GM23338 (cell line): Measurements from ENCODE around the gene C16orf86. TPM values are rescaled to one million over a fixed set of nuclear protein-coding genes. Genes with fewer than 3 reads are reported as not detected.
A peak's percentile ranks its signal among the peaks of the same experiment; 100 is the strongest.

ENCODE experiments used
- ATAC-seq: fragments of 200-7000 bp; cut with Tn5 transposase; 3 replicates; pipeline ENCODE4 v1.9.1; 2020
- DNase-seq: peaks from one replicate; pipeline ENCODE4 v3.0.0-alpha.2; 2015; ENCODE audit warnings: low spot score
- H2AFZ ChIP-seq: fragments of 200-600 bp; sonication (generic); 2 replicates; pipeline ENCODE4 v1.8.0; 2016; ENCODE audit warnings: antibody characterized with exemption, mild to moderate bottlenecking, moderate library complexity
- H3F3A ChIP-seq: fragments of 200-600 bp; sonication (generic); replicated peaks from 2 replicates; pipeline ENCODE4 v1.8.0; 2017; ENCODE audit warnings: antibody characterized with exemption, mixed run types, low read depth
- H3K27ac ChIP-seq: fragments of 200-600 bp; sonication (generic); 2 replicates; pipeline ENCODE4 v1.6.1; 2016; ENCODE audit warnings: low read depth
- H3K27me3 ChIP-seq: fragments of 200-600 bp; sonication (generic); 2 replicates; pipeline ENCODE4 v1.8.0; 2016; ENCODE audit warnings: mild to moderate bottlenecking, mixed run types, moderate library complexity; ENCODE audit not compliant: insufficient read depth
- H3K36me3 ChIP-seq: fragments of 200-600 bp; sonication (generic); 2 replicates; pipeline ENCODE4 v1.8.0; 2016; ENCODE audit warnings: mild to moderate bottlenecking; ENCODE audit not compliant: insufficient read depth
- H3K4me1 ChIP-seq: fragments of 200-600 bp; sonication (generic); 2 replicates; pipeline ENCODE4 v1.8.0; 2016; ENCODE audit warnings: mild to moderate bottlenecking, moderate library complexity; ENCODE audit not compliant: insufficient read depth
- H3K4me2 ChIP-seq: fragments of 200-600 bp; sonication (generic); 2 replicates; pipeline ENCODE4 v1.7.1; 2017; ENCODE audit warnings: mixed run types
- H3K4me3 ChIP-seq: fragments of 200-600 bp; sonication (generic); 2 replicates; pipeline ENCODE4 v1.6.1; 2016; ENCODE audit warnings: mixed run types
- H3K79me2 ChIP-seq: fragments of 200-600 bp; sonication (generic); replicated peaks from 2 replicates; pipeline ENCODE4 v1.8.0; 2017; ENCODE audit warnings: mild to moderate bottlenecking; ENCODE audit not compliant: insufficient read depth
- H3K9me2 ChIP-seq: fragments of 200-600 bp; sonication (generic); 2 replicates; pipeline ENCODE4 v1.8.0; 2017; ENCODE audit not compliant: insufficient read depth
- H4K20me1 ChIP-seq: fragments of 200-600 bp; sonication (generic); replicated peaks from 2 replicates; pipeline ENCODE4 v1.8.0; 2017; ENCODE audit warnings: mild to moderate bottlenecking; ENCODE audit not compliant: insufficient read depth
- H3K27ac Mint-ChIP-seq: 2 replicates; pipeline ENCODE4 v1.8.0; 2020; ENCODE audit warnings: inconsistent platforms, mild to moderate bottlenecking, moderate library complexity, mixed read lengths
- H3K27me3 Mint-ChIP-seq: 3 replicates; pipeline ENCODE4 v1.8.0; 2022; ENCODE audit warnings: low read depth, mild to moderate bottlenecking, moderate library complexity, mixed read lengths, inconsistent platforms; ENCODE audit not compliant: insufficient read depth, poor library complexity
- H3K36me3 Mint-ChIP-seq: 3 replicates; pipeline ENCODE4 v1.8.0; 2021; ENCODE audit warnings: low read depth, mild to moderate bottlenecking, inconsistent platforms, moderate library complexity, mixed read lengths
- H3K4me1 Mint-ChIP-seq: 3 replicates; pipeline ENCODE4 v1.8.0; 2020; ENCODE audit warnings: mild to moderate bottlenecking, inconsistent platforms, mixed read lengths
- H3K4me3 Mint-ChIP-seq: 3 replicates; pipeline ENCODE4 v1.8.0; 2021; ENCODE audit warnings: moderate library complexity, mild to moderate bottlenecking, inconsistent platforms, mixed read lengths
- H3K9me3 Mint-ChIP-seq: 3 replicates; pipeline ENCODE4 v1.8.0; 2020; ENCODE audit warnings: moderate library complexity, mild to moderate bottlenecking, inconsistent platforms, mixed read lengths
- NANOG ChIP-seq: IDR thresholded peaks from 2 replicates; pipeline ENCODE4 v1.6.1; 2016; ENCODE audit warnings: antibody characterized with exemption, borderline replicate concordance
- polyA plus RNA-seq: library from polyadenylated mRNA; unstranded; fragments of >200 nt; fragmentation: Nextera tagmentation; extraction: Ambion mirVana; gene quantifications from 2 replicates; pipeline ENCODE4 v1.2.1, GENCODE V29; 2016
- total RNA-seq: library from RNA; depleted of rRNA; stranded (reverse); fragments of >200 nt; shearing (Covaris generic); gene quantifications from 2 replicates; pipeline ENCODE4 v1.2.3, GENCODE V29; 2014
- TF ChIP-seq, protein P1 (sequence below): IDR thresholded peaks from 2 replicates; pipeline ENCODE4 v1.6.1; 2016; ENCODE audit warnings: antibody characterized with exemption
- TF ChIP-seq, protein P2 (sequence below), 2 experiments: fragments of 200-600 bp in 1 of 2; sonication (generic) in 1 of 2; conservative IDR thresholded peaks; 2 replicates each; pipeline versions ENCODE4 v1.5.1 to v1.6.1; 2016 to 2017; ENCODE audit warnings: antibody characterized with exemption in 2 of 2, low read depth in 2 of 2, mild to moderate bottlenecking in 2 of 2, moderate library complexity in 1 of 2

Gene C16orf86
- total and polyA plus RNA-seq, 2 experiments from 2014 or later, result 0.87 to 1.1 TPM

DNA sequence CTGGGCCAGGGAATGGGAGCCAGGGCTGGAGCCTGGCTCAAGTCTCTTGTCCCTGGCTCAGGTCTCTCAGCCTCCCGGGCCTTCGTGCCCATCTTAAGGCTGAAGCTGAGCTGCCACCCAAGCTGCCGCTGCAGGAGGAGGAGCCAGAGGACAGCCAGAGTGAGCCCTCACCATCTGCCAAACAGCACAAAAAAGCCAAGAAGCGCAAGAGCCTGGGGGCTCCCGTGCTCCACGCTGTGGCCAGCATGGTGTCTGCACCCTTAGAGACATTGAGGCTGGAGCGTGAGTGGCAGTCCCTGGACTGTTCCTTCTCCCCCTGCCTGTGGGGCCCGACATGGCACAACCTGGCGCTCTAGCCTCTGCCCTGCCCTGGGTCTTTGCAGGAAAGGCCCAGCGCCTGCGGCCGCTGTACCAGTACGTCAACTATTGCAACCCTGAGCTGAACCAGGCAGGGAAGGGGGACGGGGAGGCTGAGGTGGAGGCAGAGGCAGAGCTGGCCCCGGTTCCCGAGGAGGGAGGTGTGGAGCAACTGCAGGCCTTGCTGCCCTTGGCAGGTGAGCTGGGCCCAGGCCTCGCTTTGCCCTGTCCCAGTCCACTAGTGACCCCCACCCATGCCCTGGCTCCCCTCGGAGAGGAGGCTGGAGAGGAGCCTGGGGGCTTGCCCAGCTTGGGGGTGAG is 1.3 kb downstream of the C16orf86 start:
- Histone ChIP-seq H3K4me2 (peak overlapping the region; percentile 93; the same call in 1 of the 2 replicates), H3K4me1 (peaks cover 7% of the 10 kb centered on the region; the same call in 1 of the 2 replicates), H3K27ac (no peak overlapping the region), H3K79me2 (no peaks in the 10 kb centered on the region), H2AFZ (no peak overlapping the region), H3K9me2 (no peaks in the 10 kb centered on the region), H3K36me3 (no peaks in the 10 kb centered on the region), H3K27me3 (peaks cover 10% of the 10 kb centered on the region), H3F3A (peaks cover 23% of the 10 kb centered on the region), H3K4me3 (peak overlapping the region; percentile 90; the same call in 1 of the 2 replicates), H4K20me1 (0 out of 2 replicates have a peak, but pooled peaks cover under 1% of the 10 kb centered on the region)
- DNase-seq, result peak; percentile 96
- Mint-ChIP-seq H3K9me3 (no peaks in the 10 kb centered on the region), H3K27me3 (peaks cover 24% of the 10 kb centered on the region), H3K4me3 (0 out of 3 replicates have a peak overlapping the region, but pooled peaks have one; percentile 76), H3K27ac (no peak overlapping the region), H3K36me3 (peaks cover 2% of the 10 kb centered on the region), H3K4me1 (peaks cover 10% of the 10 kb centered on the region)
- TF ChIP-seq, protein P1, sequence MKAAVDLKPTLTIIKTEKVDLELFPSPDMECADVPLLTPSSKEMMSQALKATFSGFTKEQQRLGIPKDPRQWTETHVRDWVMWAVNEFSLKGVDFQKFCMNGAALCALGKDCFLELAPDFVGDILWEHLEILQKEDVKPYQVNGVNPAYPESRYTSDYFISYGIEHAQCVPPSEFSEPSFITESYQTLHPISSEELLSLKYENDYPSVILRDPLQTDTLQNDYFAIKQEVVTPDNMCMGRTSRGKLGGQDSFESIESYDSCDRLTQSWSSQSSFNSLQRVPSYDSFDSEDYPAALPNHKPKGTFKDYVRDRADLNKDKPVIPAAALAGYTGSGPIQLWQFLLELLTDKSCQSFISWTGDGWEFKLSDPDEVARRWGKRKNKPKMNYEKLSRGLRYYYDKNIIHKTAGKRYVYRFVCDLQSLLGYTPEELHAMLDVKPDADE, result no peak
- TF ChIP-seq, protein P2, sequence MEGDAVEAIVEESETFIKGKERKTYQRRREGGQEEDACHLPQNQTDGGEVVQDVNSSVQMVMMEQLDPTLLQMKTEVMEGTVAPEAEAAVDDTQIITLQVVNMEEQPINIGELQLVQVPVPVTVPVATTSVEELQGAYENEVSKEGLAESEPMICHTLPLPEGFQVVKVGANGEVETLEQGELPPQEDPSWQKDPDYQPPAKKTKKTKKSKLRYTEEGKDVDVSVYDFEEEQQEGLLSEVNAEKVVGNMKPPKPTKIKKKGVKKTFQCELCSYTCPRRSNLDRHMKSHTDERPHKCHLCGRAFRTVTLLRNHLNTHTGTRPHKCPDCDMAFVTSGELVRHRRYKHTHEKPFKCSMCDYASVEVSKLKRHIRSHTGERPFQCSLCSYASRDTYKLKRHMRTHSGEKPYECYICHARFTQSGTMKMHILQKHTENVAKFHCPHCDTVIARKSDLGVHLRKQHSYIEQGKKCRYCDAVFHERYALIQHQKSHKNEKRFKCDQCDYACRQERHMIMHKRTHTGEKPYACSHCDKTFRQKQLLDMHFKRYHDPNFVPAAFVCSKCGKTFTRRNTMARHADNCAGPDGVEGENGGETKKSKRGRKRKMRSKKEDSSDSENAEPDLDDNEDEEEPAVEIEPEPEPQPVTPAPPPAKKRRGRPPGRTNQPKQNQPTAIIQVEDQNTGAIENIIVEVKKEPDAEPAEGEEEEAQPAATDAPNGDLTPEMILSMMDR (conservative IDR thresholded peaks at IDR 0.05; ENCODE audit: low read depth in 2 of 2), result peak; percentile 61 to 89
- peak; percentile 73 for ATAC-seq

DNA sequence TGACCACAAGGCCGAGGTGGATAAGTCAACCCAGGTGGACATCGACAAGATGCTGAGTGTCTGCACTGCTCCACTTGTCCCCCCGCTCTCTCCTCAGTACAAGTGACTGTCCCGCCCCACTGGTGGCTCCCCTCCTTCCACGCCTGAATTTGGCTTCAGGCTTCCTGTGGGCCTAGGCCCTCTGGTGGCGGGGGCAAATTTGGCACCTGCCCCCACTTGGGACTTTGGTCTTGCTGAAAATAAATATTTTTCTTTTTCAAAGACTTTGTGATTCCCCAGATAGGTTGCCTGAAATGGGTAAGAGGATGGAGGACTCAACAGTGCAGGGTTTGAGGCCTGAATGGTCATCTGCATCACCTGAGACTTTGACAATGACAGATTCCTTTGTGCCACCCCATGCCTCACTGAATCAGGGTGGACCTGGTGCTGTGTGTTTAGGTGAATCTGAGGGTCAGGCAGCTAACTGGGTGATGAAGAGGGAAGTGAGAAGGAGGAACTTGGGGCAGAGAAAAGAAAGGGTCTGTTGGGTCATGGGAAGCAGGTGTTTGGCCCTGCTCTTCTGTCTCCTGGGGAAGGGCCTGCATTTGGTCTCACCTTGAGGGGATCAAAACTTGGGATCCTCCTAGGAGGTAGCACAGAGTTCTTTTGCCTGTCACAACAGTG is 2.0 kb downstream of the C16orf86 start:
- Histone ChIP-seq H3K27ac (no peak overlapping the region), H3K4me2 (no peak overlapping the region; the same call in 1 of the 2 replicates), H3K79me2 (no peaks in the 10 kb centered on the region), H3K27me3 (peaks cover 10% of the 10 kb centered on the region), H3K36me3 (no peaks in the 10 kb centered on the region), H3K9me2 (no peaks in the 10 kb centered on the region), H2AFZ (no peak overlapping the region), H3K4me1 (peaks cover 7% of the 10 kb centered on the region; the same call in 1 of the 2 replicates), H3F3A (peaks cover 23% of the 10 kb centered on the region), H4K20me1 (no peaks in the 10 kb centered on the region), H3K4me3 (no peak overlapping the region)
- peaks cover 8% of the 10 kb centered on the region; the same call in 2 of the 3 replicates for H3K4me1 Mint-ChIP-seq
- H3K27ac Mint-ChIP-seq, result no peak overlapping the region
- H3K4me3 Mint-ChIP-seq, result no peak overlapping the region
- no peak for DNase-seq
- no peaks in the 10 kb centered on the region for H3K9me3 Mint-ChIP-seq
- H3K36me3 Mint-ChIP-seq, result no peaks in the 10 kb centered on the region; the same call in 2 of the 3 replicates
- no peak for ATAC-seq
- TF ChIP-seq, protein P2 (conservative IDR thresholded peaks at IDR 0.05; ENCODE audit: low read depth in 2 of 2), result peak; percentile 13 to 31; a peak in 2 of 4 replicates
- TF ChIP-seq NANOG, result no peak
- peaks cover 26% of the 10 kb centered on the region for H3K27me3 Mint-ChIP-seq
